CD4-positive, alpha-beta T cell treated with Interleukin-21 for 1 hour (primary cell): ENCODE results near the gene MAGI1.

Experiments used
- DNase-seq: peaks from one replicate; pipeline ENCODE4 v3.0.0-alpha.2; 2020

The MAGI1 gene

DNA sequence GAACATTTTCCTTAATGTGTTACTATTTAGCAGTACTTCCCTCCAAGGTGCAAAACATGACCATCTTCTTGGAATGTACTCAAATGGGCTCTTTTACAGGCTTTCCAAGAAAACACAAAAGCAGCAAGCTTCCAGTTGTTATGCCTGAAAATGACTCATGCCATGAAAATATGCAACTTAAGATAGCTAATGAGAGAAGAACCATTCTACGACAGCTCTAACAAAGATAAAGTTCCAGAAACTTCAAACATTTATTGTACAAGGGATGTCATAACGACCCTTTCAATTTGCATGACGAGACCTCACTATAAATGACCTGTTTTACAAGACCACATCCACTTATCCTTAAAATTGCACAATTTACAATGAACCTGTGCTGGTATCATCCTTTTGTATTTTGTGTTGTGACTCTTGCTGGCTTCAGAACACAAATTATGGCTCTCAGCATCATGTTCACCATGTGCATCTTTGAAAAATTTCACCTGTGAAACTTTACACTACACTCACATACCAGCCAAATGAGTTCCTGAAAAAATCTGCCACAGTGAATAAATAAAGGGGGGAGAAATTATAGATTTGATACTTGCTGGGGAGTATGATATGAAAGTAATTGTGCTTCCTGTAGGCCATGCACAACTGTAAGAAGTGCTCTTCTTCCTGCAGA lies 433.7 kb downstream of the MAGI1 start:
- DNase-seq = no peak

DNA sequence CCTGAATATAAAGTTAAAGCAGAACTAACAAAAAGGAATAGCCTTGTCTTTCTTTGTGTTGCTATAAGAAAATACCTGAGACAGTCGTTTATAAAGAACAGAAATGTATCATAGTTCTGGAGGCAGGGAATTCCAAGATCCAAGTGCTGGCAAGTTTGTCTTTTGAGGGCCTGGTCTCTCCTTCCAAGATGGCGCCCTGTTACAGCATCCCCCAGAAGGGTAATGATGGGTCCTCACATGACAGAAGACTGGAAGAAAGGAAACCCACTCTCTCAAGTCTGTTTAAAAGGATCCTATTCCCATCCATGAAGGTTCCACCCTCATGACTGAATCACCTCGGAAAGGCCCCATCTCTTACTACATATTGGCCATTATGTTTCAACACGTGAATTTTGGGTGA lies 435.1 kb downstream of the MAGI1 start:
- no peak for DNase-seq

DNA sequence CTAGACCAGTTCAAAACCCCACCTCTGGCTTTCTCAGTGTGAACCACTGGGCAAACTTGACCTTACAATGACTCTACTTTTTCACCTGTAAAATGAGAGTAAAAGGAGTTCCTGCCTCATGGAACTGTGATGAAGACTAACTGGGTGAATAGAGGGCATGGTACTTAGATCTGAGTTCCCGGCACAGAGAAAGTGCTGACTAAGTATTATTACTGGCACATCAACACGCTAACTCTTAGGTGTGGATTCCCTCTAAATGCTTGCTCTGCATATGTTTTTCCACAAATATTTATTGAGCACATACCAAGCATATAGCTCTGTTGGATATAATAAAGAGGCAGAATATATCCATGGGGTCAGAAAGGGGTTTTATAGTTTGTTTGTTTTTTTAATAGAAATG lies 437.8 kb downstream of the MAGI1 start:
- DNase-seq = no peak

DNA sequence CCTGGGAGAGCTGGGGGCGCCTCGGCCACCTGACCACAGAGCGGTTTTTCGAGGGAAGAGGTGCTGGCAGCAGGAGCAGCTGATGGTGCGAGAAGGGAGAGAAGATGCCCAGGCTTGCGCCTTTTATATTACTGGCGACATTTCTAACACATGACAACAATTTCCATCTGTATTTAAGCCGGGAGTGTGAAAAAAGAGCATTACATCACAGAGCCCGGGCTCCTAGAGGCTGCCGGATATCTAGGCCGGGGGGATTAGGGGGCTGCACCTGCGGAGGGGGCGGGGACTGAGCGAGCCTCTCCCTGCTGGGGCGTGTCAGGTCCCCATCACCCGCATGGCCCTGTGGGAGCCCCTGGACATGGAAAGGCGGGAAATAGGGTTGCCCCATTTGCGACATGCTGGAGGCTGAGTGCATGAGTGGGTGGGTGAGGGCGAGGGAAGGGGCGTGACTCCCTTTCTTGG lies 440.7 kb downstream of the MAGI1 start:
- no peak for DNase-seq

DNA sequence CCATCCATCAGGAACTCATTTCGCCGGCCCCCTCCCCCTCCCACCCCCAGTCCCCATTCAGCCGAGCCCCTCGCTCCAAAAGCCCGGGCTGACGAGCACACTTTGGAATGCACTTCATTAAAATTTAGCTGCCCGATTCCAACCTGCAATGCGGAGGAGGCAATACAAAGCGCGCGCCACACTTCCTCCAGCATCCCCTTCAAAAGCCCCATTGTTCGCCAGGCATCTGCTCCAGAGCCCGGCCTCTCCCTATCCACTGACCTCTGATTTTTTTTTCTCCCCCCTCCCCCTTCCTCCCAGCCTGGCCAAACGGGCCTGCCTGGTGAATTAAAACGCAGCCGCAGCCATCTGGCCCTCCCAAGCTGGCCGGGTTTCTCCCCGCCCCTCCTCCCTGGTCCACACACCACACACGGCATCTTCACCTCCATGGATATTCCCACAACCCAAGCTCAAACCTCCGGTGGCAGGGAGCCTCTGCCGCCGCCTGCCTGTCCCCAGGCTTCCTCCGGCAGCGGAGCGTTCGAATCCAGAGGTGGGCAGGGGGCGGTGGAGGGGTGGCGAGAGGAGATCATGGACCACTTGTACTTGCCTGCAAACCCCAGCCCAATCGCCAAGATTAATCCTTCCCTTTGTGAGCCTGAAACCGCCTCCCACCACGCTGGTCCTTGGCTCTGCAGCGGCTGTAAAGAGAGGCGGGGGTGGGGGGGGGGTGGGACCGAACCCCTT lies 441.3 kb downstream of the MAGI1 start:
- DNase-seq = no peak

DNA sequence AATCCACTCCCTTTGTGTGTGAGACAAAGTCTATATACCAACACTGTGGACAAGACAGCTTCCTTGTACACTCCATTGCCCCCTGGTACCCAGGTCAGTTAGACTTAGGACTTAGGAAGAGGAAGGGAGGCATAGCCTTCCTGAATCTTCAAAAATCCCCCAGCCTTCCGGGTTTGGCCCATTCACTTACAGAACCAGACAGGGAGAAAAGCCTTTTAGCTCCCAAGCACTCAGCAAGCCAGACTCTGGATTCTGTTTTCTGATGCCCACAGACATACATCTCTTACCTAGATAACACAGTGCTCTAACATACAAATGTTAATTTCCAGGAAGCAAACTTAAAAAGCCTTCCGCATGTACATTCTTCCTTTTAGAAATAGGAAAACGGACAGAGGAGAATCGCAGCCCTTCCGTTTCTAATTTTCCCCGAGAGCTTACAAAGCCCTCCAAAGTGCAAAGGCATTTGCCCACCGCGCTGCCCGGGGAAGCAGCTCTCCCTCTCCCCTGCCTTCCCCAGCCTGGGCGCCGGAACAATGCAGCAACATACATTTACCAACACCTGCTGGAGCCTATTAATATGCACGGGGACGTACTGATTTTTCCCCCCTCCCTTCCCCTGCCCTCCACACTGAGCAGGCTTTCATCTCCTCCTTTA lies 442.0 kb downstream of the MAGI1 start:
- DNase-seq = no peak

DNA sequence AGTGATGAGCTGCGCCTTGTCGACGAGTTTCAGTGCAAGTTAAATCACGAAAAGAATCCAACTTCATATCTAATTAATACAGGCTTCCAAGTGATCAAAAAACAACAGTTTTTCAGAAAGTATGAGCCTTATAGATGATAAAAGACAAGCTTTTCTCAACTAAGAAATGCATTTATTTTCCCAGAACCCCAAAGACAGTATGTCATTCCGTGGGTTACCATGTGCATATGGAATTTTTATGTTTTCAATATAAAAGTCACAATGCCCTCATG lies 442.8 kb downstream of the MAGI1 start:
- DNase-seq = no peak

DNA sequence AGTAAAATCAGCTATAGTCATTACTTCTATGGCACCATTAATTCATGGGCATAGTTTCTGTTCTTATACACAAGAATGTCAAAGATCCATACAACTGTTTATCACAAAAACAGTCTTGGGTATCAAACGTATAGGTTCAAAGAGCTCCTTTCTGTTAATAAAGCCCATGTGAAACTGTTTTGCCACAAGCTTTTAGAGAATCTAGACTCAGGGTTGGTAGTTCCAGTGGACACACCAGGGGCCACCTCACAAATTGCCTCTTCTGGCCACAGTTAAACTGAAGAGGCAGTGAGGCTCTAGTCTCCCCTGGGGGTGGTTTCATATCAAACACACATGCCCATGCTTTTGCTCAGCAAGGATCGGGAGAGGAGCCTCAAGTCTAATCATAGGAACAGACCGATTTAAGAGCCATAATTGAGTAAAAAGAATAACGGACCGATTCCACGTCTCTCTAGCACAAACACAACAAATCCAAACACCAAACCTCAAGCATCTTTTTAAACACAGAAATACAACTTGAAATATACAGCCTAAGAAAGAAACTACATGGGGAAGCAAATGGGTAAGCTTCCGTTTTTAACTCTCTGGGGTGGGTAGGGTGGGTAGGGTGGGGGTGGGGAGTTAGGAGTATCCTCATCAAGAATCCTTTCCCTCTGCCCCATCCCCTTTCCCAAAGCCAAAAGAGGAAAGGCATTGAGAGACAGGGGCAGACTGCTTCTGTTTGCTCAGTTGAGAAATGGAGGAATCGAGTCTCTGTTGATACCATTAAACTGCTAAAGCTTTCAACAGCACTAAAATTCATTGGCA lies 443.3 kb downstream of the MAGI1 start:
- DNase-seq = no peak

DNA sequence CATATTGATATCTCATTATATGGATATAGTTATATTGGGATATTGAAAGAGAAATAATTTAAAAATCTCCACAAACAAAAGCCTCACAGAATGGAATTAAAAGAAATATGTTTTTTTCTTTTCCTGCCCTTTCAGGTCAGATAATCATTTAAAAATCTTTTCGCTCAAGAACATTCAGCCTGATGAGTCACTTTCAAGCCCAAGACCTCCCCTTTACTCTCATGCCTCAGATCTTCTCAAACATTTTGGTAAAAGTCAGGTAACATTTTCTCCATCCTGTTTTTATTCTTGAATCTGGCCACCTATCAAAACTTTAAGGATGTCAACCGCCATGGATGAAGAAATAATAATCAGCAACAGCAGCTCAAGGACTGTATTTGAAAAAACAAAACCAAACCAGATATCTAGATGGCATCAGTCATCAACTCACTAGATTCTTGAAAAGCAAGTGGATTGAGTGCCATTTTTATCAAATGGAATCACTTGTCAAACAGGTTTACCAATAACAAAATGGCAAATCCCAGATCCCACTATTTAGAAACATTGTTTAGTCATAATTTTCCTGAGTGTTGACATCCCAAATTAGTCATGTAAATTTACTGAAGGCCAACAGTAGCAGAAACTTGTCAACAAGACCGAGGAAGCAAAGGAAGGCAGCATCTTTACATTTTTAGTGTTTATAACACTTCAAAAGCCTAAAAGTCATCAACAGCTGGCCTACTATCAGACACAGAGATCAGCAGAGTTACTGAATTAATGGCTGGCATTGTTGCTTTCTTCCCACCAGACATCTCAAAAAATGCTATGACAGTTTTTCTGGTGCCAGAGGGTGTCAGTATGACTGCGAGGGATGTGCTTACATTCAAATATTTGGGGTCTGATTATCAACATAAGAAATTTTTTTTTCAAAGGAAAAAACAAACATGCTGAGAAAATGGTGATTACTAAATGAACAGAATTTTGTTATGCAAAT lies 444.7 kb downstream of the MAGI1 start:
- DNase-seq = no peak

DNA sequence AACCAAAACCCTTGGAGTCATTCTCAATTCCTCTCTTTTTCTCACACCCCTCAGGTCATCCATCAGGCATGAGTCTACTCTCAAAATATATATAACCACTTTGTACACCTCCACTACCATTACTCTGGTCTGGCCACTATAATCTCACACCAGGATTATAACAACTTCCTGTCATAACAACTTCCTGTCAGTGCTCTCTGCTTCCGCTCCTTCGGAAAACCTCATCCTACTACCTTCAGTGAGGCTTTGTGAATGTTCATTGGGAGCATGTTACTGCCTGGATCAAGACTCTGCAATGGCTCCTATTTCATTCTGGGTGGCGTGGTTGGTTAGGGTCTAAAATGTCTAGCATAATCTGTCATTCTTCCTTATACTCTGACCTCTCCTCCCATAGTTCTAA lies 447.4 kb downstream of the MAGI1 start:
- no peak for DNase-seq

DNA sequence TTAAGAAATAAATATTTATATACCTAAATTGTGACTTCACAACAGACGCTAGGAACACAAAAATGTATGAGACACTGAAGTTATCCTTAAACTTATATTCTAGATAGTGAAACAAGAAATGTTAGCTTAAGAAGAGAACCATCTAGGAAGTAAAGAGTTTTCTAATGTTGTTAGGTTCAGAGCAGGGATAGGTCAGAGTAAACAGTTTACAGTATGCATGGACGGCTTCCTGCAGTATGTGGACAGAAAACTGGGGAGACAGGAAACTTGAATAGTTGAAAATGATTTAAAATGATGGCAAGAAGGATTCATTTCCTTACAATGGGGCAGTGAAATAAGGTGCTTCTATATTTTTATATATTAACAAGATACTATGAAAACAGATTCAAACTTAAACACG lies 449.8 kb downstream of the MAGI1 start:
- no peak for DNase-seq

DNA sequence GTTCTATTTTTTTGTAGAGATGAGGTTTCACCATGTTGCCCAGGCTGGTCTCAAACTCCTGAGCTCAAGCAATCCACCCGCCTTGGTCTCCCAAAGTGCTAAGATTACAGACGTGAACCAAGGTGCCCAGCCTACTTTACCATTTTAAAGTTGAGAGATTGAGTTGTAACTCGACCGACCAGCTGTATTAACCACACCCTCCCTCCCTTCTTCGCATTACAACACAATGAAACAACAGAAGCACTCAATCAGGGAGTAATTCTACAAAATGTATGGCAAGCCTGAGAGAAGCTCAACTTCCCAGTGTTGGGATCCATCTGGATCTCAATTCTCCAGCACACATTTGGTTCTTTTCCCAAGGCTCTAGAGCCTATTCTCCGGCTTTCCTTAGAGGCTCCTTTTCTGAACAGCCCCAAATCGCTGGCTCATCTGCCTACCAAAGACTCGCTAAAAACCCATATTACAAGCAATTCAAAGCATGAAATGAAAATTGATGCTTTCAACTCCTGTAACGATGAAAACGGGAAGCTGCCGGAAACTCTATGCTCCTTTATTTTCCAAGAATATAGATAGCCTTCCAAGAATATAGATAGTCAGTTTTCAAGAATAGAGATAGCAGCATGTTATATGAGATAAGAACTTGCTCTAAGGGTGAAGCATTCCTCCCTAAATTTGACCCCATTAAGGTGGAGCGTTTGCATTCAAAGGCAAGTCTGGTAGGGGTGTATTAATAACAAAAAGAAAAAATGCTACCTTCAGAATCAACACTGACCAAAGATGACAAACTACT lies 450.9 kb downstream of the MAGI1 start:
- no peak for DNase-seq

DNA sequence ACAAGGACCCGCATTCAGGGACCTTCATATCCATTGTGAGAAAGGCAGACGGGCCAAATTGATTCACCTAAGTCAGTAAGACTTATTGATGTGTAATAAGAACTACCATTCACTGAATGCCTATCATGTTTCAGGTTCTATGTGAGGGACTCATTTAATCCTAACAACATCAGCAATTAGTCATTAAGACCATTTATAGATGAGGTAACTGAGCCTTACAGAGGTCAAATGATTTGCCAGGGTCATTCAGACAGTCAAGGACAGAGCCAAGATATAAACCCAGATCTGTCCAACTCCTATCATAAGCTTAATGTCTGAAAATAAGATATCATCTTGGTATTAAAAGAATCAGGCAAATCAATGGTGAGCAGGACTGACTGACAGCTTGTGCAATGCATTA lies 453.8 kb downstream of the MAGI1 start:
- DNase-seq = no peak

DNA sequence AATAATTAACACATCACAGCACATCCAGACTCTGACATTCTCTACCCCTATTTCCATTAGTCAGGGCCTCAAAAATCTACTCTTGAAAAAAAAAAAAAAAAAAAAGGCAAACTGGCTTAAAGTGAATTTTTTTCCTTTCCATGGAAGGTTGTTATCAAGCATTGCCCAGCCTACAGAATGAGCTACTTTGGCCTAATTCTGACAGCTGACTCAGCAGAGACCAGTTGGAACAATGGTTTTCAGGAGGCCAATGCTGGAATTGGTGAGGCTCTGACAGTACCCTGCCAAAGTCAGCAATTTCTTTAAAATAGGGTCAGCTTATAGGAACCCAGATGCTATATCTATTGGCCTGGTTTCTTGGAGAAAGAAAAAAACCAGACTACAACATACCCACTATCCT lies 454.7 kb downstream of the MAGI1 start:
- no peak for DNase-seq

DNA sequence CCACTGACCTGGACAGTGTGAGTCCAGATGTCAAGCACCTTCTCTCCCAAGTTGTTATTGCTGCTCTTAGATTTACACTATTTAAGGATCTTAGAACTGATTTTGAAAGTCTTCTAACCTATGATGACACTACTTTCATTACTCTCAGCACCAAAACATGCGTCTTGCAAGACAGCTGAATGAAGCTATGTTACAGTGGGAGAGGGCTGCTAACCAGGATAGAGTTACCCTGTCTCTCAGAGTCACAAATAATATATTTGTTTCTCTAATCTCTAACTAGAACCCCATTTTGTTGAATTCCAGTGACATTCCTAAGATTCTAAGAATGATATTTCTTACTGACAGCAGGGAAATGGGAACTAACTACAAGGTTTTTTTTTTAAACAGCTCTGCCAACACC lies 455.5 kb downstream of the MAGI1 start:
- no peak for DNase-seq

DNA sequence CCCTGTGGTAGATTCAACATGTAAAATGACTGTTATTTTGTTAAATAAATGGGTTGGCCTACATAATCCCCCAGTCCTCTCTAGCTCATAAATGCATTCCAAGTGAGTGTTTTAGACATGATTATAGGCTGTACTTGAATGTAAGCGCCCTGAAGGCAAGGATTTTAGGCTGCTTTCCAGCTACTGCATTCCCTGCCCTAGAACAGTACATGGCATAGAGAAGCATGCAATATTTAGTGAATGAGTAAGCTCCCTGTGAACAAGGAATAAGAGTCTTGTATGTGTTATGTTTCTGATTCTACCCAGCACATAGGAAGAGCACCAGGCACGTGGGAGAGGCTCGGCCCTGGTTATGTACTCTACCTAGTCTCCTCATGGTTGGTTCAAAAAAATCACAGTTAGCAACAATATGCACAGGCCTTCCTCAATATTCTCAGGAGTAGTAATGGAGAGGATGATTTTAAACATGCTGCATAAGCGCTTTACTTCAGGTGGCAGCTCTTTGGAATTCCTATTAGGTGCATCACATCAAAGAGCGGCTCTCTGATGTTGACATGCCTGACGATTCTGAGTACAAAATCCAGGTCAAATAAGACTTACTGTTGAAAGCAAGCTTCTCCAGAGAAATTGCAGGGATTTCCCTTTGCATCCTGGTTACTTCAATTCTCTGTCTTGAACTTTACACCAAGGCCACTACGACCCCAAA lies 456.6 kb downstream of the MAGI1 start:
- no peak for DNase-seq

DNA sequence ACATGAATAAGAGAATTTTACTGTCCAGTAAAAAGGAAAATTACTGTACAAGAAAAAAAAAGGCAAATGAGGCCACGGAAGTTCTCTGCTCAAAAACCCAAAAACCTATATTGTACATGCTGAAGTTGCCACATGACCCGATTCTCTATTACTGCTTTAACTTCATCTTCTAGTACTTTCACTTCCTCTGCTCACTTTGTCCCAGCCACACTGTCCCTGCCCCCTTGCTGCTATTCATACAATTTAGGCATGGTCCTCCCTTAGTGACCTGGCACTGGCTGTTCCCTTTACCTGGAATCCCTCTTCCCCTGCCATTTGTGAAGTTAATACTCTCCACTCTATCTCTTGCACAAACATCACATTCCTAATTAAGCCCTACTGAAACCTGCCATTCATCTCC lies 457.4 kb downstream of the MAGI1 start:
- no peak for DNase-seq

DNA sequence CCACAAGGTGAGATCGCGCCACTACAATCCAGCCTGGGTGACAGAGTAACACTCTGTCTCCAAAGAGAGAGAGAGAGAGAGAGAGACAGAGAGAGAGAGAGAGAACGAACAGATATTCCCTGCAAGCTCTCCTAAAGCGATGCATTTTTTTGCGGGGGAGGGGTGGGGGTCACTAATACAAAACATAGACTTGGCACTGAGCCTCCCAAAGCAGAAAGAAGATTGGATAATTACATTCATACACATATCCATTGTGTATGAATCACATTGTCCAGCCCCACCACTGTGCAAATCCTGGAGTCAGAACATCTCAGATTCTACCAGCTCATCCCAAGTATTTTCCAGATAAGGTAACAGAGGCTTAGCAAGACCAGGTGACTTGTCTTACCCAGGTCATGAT lies 459.9 kb downstream of the MAGI1 start:
- DNase-seq = no peak

DNA sequence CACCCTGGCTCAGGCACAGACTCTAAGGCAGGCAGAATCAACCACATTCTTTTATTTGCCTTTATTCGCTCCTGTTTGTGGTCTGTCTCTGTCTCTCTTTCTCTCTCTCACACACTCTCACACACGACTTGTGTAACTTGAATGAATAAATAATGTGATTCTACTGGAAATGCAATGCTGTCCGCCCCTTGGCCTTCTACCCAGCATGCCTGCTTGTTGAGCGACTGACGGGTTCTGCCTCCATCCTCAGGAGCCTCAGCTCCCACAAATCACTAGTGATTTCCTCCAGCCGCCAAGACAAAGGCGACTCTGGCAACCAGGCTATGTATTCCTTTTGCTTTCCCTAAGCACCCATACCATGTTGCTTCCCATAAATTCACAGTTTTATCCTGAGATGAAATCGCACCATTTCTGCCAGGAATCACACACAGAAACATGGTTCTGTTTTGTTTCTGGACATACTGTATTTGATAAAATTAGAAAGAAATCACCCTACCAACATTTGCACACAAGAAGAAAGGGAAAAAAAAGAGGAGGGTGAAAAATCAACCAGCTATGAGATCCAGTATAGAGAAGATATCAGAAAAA lies 460.8 kb downstream of the MAGI1 start:
- no peak for DNase-seq

DNA sequence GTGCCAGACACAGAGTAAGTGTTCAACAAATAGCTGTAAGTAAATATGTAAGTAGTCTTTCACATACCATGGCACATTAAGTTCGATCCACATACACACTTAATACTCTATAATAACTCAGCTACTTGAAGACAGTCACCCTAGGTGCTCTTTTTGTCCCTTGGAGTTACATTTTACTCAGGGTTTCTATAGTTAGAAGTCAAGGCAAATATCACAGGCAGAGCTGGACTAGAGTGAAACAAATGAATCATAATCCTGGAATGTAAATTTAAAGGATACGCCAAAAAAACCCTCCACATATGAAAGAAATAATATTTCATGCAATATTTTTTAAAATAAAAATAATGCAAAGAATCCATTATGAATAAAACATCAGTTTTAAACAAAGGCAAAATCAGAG lies 461.8 kb downstream of the MAGI1 start:
- no peak for DNase-seq

DNA sequence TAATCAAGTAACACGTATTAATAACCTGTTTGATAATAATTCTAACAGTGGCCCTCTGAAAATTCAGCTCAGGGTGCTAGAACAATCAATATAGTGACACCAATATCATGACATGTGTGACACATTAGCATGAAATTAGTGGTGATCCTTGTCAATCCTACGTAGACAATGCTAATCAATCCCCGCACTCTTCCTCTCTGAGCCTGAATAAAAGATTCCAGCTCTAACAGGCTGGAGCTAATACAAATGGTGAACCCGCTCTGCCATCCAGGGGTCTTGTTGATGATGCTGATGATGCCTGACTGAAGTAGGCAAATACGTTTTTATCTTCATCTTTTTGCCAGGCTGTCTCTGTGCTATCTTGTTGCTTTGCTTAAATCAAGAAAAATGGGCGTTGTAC lies 462.5 kb downstream of the MAGI1 start:
- DNase-seq = no peak
